GM18498 (cell line): Measurements from ENCODE around the gene TOR2A.
A peak's percentile ranks its signal among the peaks of the same experiment; 100 is the strongest.

Experiments used
- ATAC-seq: cut with Tn5 transposase; IDR thresholded peaks from one replicate; pipeline ENCODE4 v1.9.1; 2021; ENCODE audit warnings: mild to moderate bottlenecking, moderate library complexity; ENCODE audit not compliant: unreplicated experiment

TOR2A gene

GRCh38 chr9:127700594-127701255 lies 34.4 kb downstream of the TOR2A start:
- ATAC-seq = no peak

GRCh38 chr9:127700140-127700539 lies 35.0 kb downstream of the TOR2A start:
- no peak for ATAC-seq

- peak; percentile 95 for ATAC-seq
Measured at GRCh38 chr9:127698985-127699670, 36.0 kb downstream of the TOR2A start.

- ATAC-seq = no peak
Measured at GRCh38 chr9:127698386-127698785, 36.7 kb downstream of the TOR2A start.

- no peak for ATAC-seq
Measured at GRCh38 chr9:127697575-127697974, 37.5 kb downstream of the TOR2A start.

- ATAC-seq = no peak
Measured at GRCh38 chr9:127694890-127695720, 40.0 kb downstream of the TOR2A start.

GRCh38 chr9:127693697-127694096 lies 41.4 kb downstream of the TOR2A start:
- no peak for ATAC-seq

- ATAC-seq = no peak
Measured at GRCh38 chr9:127693143-127693542, 42.0 kb downstream of the TOR2A start.

- no peak for ATAC-seq
Measured at GRCh38 chr9:127692071-127692470, 43.0 kb downstream of the TOR2A start.

GRCh38 chr9:127690735-127691134 lies 44.4 kb downstream of the TOR2A start:
- no peak for ATAC-seq

GRCh38 chr9:127689329-127690000 lies 45.6 kb downstream of the TOR2A start:
- no peak for ATAC-seq

GRCh38 chr9:127686461-127687393 lies 48.4 kb downstream of the TOR2A start:
- no peak for ATAC-seq

GRCh38 chr9:127684576-127684975 lies 50.5 kb downstream of the TOR2A start:
- ATAC-seq = no peak

- no peak for ATAC-seq
Measured at GRCh38 chr9:127683723-127684122, 51.4 kb downstream of the TOR2A start.

- ATAC-seq = no peak
Measured at GRCh38 chr9:127682351-127683136, 52.5 kb downstream of the TOR2A start.
